DMS53 treated with DMSO at 0.1 percent for 48 hours (cell line): ENCODE measurements around the gene TCF23.
"Not testable (repeated sequence)": the region's sequence is repeated elsewhere in the genome, so short reads cannot be mapped to it uniquely, and the experiment has no call there.

Source experiments
- DNase-seq: peaks from one replicate; lab custom pipeline; 2025; ENCODE audit not compliant: unreplicated experiment; lab: John Stamatoyannopoulos, UW

The TCF23 gene

DNA sequence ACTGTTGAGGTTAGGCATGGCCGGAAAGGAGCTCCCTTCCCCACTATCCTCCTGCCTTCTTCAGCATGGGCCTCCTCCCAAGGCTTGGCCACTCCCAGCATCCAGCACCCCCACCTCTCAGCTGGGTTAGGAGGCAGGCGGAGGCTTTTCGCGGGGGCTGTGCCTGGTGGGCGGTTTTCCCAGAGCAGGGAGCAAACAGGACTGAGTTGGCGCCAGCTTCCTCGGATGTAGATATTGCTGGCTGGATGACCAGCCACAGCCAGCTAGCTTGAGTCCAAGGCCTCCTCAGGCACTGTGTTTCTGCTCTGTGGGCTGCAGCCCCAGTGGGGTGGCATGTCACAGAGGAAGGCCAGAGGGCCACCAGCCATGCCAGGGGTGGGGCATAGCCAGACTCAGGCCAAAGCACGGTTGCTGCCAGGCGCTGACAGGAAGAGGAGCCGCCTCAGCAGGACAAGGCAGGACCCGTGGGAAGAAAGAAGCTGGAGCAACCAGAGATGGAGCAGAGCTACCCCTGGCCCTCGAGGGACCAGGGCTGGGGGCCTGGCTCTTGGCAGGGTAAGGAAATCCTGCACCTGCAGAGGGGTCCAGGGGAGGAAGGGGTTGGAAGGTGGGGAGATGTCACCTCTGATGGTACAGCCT, at the start of gene TCF23:
TSS of gene TCF23 (plus strand) at position 204 of the 639 bp plus-strand sequence. CDS start at position 334, 130 bp downstream.
- no peak for DNase-seq

DNA sequence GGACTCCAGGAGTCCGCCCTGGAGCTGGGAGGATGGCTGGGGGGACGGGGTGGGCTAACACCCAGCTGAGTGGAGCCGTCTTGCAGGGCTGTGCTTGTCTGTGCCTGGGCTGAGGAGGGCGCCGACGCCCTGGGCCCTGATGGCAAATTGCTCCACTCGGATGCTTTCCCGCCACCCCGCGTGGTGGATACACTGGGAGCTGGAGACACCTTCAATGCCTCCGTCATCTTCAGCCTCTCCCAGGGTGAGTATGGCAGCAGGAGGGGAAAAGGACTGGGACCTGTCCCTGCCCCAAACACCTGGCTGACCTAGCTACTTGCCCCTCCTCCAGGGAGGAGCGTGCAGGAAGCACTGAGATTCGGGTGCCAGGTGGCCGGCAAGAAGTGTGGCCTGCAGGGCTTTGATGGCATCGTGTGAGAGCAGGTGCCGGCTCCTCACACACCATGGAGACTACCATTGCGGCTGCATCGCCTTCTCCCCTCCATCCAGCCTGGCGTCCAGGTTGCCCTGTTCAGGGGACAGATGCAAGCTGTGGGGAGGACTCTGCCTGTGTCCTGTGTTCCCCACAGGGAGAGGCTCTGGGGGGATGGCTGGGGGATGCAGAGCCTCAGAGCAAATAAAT, 49.4 kb upstream of the TCF23 start:
- no peak for DNase-seq

DNA sequence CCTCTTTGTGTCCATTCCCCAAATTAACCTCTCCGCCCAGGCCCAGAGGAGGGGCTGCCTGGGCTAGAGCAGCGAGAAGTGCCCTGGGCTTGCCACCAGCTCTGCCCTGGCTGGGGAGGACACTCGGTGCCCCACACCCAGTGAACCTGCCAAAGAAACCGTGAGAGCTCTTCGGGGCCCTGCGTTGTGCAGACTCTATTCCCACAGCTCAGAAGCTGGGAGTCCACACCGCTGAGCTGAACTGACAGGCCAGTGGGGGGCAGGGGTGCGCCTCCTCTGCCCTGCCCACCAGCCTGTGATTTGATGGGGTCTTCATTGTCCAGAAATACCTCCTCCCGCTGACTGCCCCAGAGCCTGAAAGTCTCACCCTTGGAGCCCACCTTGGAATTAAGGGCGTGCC, 48.8 kb upstream of the TCF23 start:
- no peak for DNase-seq

DNA sequence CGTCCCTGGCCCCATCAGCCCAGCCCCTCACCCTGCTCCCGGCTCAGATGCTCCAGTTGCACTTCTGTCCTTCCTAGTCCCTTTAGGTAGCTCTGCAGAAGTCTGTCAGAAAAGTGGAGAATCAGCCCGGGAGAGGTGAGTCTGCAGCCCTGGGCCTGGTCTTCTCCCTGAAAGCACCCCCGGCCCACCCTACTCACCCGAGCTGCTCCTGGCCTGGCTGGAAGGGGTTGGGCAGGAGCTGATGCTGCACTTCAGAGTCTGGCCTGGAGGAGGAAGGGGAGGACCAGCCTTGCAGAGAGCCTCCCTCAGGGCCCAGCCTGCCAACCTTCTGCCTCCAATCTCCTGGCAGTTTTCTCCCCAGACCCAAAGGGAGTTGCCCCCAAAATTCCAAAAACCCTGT, 46.5 kb upstream of the TCF23 start:
- no peak for DNase-seq

DNA sequence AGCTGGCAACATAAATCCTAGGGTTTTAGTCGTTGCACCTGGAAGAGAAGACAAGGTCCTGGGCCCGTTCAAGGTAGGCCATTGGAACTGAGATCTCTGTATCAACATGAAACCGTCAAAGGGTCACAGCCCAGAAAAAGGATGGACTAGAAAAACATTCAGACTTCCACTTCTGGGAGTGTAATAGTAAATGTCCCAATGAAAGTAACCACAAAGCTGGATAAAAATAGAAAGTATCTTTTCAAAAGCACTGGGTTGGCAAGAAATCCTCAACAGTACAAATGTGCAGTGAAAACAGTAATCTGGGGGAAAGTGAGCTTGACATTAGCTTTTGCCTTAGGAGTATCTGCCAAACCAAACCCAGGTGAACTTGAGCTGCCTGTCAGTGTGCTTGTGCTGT, 42.8 kb upstream of the TCF23 start:
- no peak for DNase-seq

DNA sequence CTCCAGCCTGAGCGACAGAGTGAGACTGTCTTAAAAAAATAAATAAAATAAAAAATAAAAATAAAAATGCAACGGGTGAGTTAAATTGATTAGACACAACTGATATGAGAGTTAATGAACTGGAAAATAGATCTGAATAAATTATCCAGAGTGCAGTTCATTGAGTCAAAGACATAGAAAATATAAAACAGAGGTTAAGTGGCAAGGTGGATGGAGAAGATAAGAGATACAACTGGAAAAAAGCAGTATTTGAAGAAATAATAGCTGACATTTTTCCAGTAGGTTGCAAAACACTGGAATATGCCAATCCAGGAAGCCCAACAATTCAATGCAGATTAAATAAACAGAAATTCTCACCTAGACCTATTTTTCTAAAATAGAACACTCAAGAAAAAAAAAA, 40.6 kb upstream of the TCF23 start:
- no peak for DNase-seq

DNA sequence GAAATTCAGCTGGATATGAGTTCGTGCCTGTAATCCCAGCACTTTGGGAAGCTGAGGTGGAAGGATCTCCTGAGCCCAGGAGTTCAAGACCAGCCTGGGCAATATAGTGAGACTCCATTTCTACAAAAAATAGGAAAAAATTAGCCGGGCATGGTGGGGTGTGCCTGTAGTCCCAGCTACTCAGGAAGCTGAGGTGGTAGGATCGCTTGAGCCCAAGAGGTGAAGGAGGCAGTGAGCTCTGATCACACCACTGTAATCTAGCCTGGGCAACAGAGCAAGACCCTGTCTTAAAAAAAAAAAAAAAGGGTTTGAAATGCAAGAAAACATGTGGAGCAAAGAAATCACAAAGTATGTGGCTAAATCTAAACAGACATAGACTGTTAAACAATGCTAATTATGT, 39.7 kb upstream of the TCF23 start:
- no peak for DNase-seq

DNA sequence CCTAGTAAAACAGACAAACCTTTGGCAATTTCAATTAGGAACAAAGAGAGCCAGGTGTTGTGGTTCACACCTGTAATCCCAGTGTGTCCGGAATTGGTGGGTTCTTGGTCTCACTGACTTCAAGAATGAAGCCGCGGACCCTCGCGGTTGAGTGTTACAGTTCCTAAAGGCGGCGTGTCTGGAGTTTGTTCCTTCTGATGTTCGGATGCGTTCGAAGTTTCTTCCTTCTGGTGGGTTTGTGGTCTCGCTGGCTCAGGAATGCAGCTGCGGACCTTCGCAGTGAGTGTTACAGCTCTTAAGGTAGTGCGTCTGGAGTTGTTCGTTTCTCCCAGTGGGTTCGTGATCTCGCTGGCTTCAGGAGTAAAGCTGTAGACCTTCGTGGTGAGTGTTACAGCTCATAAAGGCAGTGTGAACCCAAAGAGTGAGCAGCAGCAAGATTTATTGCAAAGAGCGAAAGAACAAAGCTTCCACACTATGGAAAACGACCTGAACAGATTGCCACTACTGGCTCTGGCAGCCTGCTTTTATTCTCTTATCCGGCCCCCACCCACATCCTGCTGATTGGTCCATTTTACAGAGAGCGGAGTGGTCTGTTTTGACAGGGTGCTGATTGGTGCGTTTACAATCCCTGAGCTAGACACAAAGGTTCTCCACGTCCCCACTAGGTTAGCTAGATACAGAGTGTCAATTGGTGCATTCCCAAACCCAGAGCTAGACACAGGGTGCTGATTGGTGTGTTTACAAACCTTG, 38.0 kb upstream of the TCF23 start:
- DNase-seq = not testable (repeated sequence)

DNA sequence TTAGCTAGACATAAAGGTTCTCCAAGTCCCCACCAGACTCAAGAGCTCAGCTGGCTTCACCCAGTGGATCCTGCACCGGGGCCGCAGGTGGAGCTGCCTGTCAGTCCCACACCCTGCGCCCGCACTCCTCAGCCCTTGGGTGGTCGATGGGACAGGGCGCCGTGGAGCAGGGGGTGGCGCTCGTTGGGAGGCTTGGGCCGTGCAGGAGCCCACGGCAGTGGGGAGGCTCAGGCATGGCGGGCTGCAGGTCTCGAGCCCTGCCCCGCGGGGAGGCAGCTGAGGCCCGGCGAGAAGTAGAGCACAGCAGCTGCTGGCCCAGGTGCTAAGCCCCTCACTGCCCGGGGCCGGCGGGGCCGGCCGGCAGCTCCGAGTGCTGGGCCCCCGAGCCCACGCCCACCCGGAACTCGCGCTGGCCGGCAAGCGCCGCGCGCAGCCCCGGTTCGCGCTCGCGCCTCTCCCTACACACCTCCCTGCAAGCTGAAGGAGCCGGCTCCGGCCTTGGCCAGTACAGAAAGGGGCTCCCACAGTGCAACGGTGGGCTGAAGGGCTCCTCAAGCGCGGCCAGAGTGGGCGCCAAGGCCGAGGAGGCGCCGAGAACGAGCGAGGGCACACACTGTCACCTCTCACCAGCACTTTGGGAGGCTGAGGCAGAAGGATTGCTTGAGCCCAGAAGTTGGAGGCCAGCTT, 37.3 kb upstream of the TCF23 start:
- DNase-seq = not testable (repeated sequence)

DNA sequence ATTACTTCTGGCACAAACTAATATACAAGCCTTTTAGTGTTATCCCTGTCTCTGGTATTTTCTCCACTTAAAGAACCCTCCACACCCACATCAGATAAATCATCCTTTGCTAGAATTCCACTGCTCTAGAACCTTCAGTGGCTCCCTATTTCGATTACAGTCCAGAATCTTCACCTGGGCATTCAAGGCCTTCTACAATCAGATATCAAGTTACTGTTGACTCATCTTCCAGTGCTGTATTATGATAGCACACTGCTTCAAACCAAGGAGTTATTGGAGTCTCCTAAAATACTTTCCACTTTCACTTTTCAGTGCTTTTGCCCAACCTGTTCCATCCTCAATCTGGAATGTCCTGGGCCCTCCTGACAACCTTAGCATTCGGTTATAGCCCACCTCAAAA, 33.3 kb upstream of the TCF23 start:
- DNase-seq = no peak

DNA sequence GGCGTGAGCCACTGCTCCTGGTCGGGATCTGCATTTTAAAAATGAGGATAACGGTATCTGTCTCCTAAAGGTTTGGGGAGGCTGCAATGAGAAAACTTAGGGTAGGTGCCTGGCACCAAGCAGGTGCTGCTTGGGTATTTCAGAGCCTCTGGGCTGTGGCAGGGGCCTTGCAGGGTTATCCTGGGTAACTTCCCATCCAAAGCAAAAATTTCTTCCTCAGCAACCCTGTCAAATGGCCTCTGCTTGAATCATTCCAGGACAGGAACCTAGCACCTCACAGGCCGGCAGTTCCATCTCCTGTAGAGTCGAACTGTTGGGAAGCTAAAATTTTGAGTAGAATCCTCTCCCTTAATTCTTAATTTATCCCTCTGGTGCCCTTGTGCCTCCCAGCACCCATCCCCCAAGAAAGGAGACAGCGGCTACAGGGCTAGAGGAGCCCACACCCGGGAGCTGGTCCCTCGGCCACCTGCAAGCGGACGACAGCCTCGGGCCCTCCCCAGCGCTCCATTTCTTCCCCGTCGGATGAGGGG, 30.7 kb upstream of the TCF23 start:
- DNase-seq = no peak

DNA sequence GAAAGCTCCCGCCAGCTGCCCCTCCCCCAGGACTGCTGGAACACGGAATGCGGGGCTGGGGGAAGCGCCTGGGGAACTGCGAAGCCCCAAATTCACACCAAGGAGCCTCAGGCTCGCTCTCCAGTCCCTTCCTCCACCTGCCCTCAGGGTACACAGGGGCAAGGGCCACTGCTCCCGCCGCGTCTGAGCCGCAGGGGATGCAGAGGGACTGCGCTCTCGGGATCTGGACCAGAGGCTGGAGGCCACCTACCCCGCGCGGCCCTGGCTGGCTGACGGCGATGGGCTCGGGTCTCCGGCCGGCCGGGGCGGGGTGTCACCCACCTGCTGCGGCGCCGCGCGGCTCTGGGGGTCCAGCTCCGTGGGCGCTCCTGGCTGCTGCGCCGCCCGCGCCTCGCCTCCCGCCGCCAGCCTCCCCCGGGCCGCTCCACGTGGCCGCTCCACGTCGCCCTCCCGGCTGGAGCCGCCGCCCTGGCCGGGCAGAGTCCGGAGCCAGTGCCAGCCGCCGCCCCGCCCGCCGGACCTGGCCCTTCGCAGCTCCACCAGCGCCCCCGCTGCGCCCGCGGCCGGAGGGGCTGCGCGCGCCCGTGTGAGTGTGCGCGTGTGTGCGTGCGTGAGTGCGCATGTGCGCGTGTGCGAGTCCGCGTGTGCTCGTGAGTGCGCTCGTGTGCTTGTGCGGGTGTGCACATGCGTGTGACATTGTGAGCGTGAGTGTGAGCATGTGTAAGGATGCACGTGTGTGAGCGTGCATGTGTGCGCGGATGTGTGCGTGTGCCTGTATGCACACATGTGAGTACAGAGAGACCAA, 30.1 kb upstream of the TCF23 start, which contains the start of gene CGREF1:
TSS of gene CGREF1 (minus strand) at position 604 of the 805 bp plus-strand sequence. CDS start 14,762 bp downstream, outside the sequence.
- no peak for DNase-seq

DNA sequence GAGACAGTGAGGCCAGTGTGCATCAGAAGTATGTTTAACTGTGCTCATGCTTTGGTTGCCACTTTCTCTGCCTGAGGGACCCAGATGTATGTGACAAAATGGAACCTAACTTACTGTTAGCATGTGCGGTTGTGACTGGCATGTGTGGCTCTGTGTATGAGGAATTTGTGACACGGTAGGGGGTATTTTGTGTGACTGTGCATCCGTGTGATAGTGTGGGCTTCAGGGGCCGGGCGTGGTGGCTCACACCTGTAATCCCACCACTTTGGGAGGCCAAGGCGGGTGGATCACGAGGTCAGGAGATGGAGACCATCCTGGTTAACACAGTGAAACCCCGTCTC, 29.5 kb upstream of the TCF23 start:
- DNase-seq = not testable (repeated sequence)

DNA sequence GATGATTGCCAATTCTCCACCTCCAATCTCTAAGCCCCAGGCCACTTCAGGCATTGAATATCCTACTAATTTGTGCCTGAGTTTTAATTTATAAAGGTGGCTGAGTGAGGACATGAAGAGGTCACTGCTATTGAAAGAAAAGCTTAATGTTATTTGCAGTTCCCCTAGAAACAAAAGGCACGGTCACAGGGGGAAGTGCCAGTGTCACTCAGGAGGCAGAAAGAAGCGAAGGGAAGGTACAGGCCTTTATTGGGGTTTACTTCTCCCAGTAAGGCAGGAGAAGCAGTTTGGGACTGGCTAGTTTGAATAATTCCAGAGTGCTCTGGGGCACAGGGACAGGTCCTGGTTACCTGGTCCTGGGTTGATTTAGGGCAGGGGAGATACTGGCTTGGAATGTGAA, 26.9 kb upstream of the TCF23 start:
- DNase-seq = no peak

DNA sequence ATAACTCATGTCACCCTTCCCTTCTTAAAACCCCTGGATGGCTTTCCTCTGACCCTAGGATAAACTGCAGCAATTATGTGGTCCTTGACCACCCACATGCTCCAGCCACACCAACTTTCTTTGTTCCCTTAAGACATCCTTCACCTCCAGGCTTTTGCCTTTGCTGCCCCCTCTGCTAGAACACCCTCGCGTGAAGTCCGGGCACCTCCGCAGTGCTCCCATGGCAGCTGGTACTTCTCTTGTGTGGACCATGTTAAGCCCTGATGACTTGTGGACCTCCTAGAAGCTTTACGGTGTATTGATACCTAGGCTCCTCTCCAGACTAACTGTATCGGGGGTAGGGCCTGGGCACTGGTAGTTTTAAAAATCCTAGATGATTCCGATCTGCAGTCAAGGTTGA, 26.0 kb upstream of the TCF23 start:
- DNase-seq = no peak

DNA sequence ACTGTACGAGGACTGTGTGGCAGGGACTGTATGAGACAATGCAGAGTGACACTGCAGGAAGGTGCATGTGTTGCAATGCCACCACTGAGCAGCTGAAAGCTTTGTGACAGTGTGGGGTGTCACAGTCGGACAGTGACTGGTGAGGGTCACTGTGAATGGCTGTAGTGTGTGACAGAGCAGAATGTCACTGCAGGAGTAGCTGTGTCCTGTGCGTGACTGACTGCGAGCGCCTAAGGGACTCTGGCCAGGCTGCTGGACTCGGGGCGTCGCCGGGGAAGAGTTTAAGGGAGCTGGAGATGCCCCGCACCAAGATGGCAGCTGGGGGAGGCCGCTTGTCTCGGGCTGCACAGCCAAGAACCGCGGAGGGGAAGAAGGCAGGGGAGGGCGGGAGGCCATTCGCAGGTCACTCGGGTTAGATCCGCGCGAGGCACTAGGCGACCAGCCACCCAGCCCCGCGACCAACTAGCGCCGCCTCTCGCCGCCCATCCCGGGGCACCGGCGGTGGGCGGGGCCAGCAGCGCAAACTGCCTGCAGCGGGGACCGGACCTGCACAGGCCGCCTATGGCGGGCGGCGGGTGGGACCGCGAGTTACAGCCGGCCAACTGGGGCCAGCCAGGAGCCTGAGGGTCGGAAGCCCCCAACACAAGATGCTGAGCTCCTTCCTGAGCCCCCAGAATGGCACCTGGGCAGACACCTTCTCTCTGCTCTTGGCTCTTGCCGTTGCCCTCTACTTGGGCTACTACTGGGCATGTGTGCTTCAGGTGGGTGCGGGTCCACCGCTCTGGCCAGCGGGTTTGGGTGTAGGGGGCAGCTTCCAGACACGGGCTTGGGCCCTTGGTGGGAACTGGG, 25.3 kb upstream of the TCF23 start, which contains the start of gene ABHD1:
TSS of gene ABHD1 (plus strand) at position 514 of the 849 bp plus-strand sequence. CDS start at position 648, 134 bp downstream.
- peak; percentile 35 for DNase-seq

DNA sequence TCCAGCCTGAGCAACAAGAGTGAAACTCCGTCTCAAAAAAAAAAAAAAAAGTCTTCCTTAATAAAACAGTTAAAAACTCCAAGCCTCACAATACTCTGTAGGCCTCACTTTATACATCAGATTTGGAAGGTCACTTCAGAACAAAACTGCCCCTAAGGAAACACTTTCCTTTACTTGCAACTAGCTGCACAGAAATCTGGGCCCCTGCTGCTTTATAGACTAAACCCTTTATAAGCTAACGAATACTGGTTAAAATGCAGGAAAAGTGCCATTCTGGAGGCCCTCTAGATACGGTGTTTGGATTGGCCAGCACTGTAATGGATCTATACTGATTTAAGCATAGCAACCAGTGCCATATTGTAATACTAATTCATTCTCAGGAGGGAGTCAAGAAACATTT, 23.7 kb upstream of the TCF23 start:
- no peak for DNase-seq

DNA sequence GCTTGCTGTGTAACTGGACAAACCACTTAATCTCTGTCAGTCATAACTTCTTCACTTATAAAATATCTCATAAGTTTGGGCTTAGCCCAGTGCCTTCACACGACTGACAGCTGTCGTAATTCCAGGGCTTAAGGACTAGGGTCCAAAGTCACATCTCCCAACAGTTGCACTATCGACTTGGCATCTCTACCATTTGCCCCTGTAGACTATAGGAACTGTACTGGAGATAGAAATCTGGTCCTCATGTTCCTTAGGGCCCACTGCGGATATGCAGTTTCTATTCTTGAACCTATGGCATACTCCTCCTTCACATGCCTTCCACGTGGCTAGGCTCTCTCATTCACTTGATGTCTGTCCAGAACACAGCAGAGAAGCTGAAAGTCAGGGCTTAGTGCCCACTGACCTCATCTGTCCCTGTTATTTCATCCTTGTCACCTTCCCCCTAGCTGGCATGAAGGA, 22.5 kb upstream of the TCF23 start:
- DNase-seq = no peak

DNA sequence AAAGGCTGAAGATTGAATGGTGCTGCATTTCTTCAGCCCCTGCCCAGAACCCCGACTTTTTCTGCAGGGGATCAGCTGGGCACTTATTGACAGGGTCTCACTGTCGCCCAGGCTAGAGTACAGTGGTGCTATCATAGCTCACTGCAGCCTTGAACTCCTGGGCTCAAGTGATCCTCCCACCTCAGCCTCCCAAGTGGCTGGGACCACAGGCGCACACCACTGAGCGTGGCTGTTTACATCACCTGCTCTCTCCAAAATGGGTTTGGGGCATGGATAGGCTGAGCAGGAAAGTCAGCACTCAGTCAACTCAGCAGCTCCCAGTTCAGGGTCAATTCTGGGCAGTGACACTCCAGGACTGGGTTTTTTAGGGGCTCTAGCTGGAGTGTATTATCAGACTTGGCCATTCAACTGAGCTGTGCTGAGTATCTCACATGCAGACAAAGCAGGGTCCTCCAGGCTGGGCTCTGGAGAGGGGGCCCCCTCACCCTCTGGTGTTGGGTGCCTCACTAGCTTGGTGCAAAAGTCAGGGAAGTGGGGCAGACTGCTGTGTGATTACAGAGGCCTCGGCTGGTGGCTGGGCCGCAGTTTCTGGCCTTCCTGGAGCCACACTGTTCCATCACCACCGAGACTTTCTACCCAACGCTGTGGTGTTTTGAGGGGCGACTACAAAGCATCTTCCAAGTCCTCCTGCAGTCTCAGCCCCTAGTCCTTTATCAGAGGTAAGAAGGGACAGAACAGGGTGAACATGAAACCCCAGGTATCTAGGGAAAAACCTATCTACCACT, 20.7 kb upstream of the TCF23 start:
- no peak for DNase-seq
